Keratinocyte (primary cell): ENCODE measurements around the gene SLC41A3.

Experiments used
- CTCF ChIP-seq, 3 experiments: IDR thresholded peaks in 1 of 3; conservative IDR thresholded peaks in 1 of 3; optimal IDR thresholded peaks in 1 of 3; 2 replicates in 2 of 3; 3 replicates in 1 of 3; pipeline versions ENCODE3 to v1.5.1; 2011; ENCODE audit warnings: low read length in 3 of 3, mild to moderate bottlenecking in 3 of 3, moderate library complexity in 2 of 3, control low read depth in 1 of 3, inconsistent platforms in 1 of 3; ENCODE audit not compliant: insufficient read depth in 2 of 3; ENCODE audit errors: extremely low read depth in 1 of 3
- EZH2 ChIP-seq: IDR thresholded peaks from one replicate; pipeline ENCODE4 v1.6.1; 2012; ENCODE audit warnings: inconsistent platforms, mild to moderate bottlenecking, low read length, moderate library complexity

- TF ChIP-seq CTCF (optimal IDR thresholded peaks at IDR 0.05 in 1 of 3, IDR thresholded peaks at IDR 0.05 in 1 of 3, conservative IDR thresholded peaks at IDR 0.05 in 1 of 3; ENCODE audit: extremely low read depth in 1 of 3, insufficient read depth in 2 of 3, low read length in 3 of 3): no peak
- TF ChIP-seq EZH2: no peak
Measured at GRCh38 chr3:126053949-126054569, 29.9 kb downstream of the SLC41A3 start.
